ENCODE data around the gene COG7. TPM values are rescaled to one million over a fixed set of nuclear protein-coding genes. Genes with fewer than 3 reads are reported as not detected.

The COG7 gene
- total RNA-seq (2021; ENCODE audit: unreplicated experiment), result 22.1 TPM
- 21.3 and 23.7 TPM in 2 replicates for polyA plus RNA-seq (2012)
- percentile 67 among the genes with signal in this experiment for Bru-seq, nascent RNA
- percentile 80 among the genes with signal in this experiment for BruChase-seq, experiment 1, labeled RNA remaining after a 6-hour chase
- percentile 79 among the genes with signal in this experiment for BruChase-seq, experiment 2, labeled RNA remaining after a 2-hour chase
- long read RNA-seq, transcript COG7-201 (17 exons, 2,926 nt), result major isoform, 20 of 31 reads
- long read RNA-seq, partial matches to known transcripts, result 4 of 31 reads
- long read RNA-seq, other reads (novel, unspliced or antisense), result 7 of 31 reads

- H4K20me1 ChIP-seq (ENCODE audit: insufficient read depth), result no peaks in the 10 kb centered on the region
- TF ChIP-seq POLR2A (IDR thresholded peaks at IDR 0.05; ENCODE audit: borderline replicate concordance, extremely low read depth, insufficient read depth, insufficient read length), result no peak
- TF ChIP-seq JUND (IDR thresholded peaks at IDR 0.05), result no peak
- TF ChIP-seq CEBPB (IDR thresholded peaks at IDR 0.05; ENCODE audit: low read depth), result no peak
- TF ChIP-seq MAX (IDR thresholded peaks at IDR 0.05), result peak; percentile 74
- TF ChIP-seq ELF1 (IDR thresholded peaks at IDR 0.05; ENCODE audit: borderline replicate concordance, low read depth), result peak; percentile 87
- TF ChIP-seq EGR1 (IDR thresholded peaks at IDR 0.05; ENCODE audit: low read depth), result peak; percentile 46
- TF ChIP-seq ZBTB33 (IDR thresholded peaks at IDR 0.05; ENCODE audit: extremely low read depth, insufficient replicate concordance, low read length), result peak; percentile 23
- peak; percentile 87 for TF ChIP-seq SIN3A (IDR thresholded peaks at IDR 0.05; ENCODE audit: low read depth)
- peak; percentile 95 for TF ChIP-seq ZFX (IDR thresholded peaks at IDR 0.05)
- TF ChIP-seq SP1 (IDR thresholded peaks at IDR 0.05; ENCODE audit: low read depth), result peak; percentile 50
- peak; percentile 46 for TF ChIP-seq YY1 (IDR thresholded peaks at IDR 0.05; ENCODE audit: extremely low read depth, insufficient replicate concordance, low read depth, low read length)
- peak; percentile 71 for TF ChIP-seq POLR2AphosphoS5 (IDR thresholded peaks at IDR 0.05; ENCODE audit: low read depth, low read length)
- peaks cover 6 to 15% of the 10 kb centered on the region in 2 experiments for H3K4me1 ChIP-seq (ENCODE audit: control insufficient read depth in 1 of 2, insufficient read depth in 2 of 2, low read length in 2 of 2)
- H3K36me3 ChIP-seq (ENCODE audit: control insufficient read depth in 1 of 2, insufficient read depth in 2 of 2, low read length in 2 of 2), result no peaks in the 10 kb centered on the region
- H3K27ac ChIP-seq (ENCODE audit: low read depth, low read length), result peak within 1 kb of the TSS; percentile 84
- H3K9me3 ChIP-seq (ENCODE audit: control insufficient read depth in 1 of 2, insufficient read depth in 1 of 2, low read depth in 1 of 2, low read length in 2 of 2), result no peaks in the 10 kb centered on the region
- RAD21 ChIA-PET (ENCODE audit: low non-redundant PET in 1 of 2, low total read pairs in 2 of 2, uncharacterized antibody in 2 of 2, unreplicated experiment in 2 of 2), result no interaction called here
- DNase-seq (ENCODE audit: low read depth, low spot score) (peak; percentile 78), ATAC-seq (peak; percentile 87)
- H3K4me2 ChIP-seq (ENCODE audit: low read length), result peak within 1 kb of the TSS; percentile 80
- H3K9ac ChIP-seq (ENCODE audit: low read length), result peak within 1 kb of the TSS; percentile 75
- H3K27me3 ChIP-seq (ENCODE audit: insufficient read depth, low read length), result no peaks in the 10 kb centered on the region
- no peaks in the 10 kb centered on the region for H3K9me2 ChIP-seq (ENCODE audit: insufficient read depth)
- intact Hi-C loops (cut with micrococcal nuclease), result no loop called here
- POLR2A ChIA-PET, result no interaction called here
- BruUV-seq (replicated peaks), result TSS peak; percentile 69
- peak within 1 kb of the TSS; percentile 74 to 84 for H3K4me3 ChIP-seq (replicated peaks in 1 of 2; ENCODE audit: low read depth in 1 of 2, low read length in 2 of 2)
- CTCF ChIA-PET, result interaction anchor here (2.2 kb wide), 1 partner anchor 17 kb away, joined by 16 read pairs; no protein-coding TSS in a partner anchor
- H2AFZ ChIP-seq (ENCODE audit: low read depth, low read length, poor library complexity, severe bottlenecking), result peak within 1 kb of the TSS; percentile 69
- H3K79me2 ChIP-seq (ENCODE audit: insufficient read depth, low read length), result peaks cover 29% of the 10 kb centered on the region
Measured at GRCh38 chr16:23452572-23453337, at the start of gene COG7. TSS of gene COG7 (minus strand) at chr16:23453189. CDS start at chr16:23452994, 195 bp downstream.

Measured in HCT116 (cell line).